CD14-positive monocyte (primary cell): ENCODE measurements around the gene SSNA1. TPM values are rescaled to one million over a fixed set of nuclear protein-coding genes. Genes with fewer than 3 reads are reported as not detected.

ENCODE experiments used
- DNase-seq, 3 donors: peaks; one replicate each; pipeline ENCODE4 v3.0.0-alpha.2; 2011 to 2022
- H2AFZ ChIP-seq: 2 replicates; pipeline ENCODE4 v1.6.0; 2012; ENCODE audit warnings: mild to moderate bottlenecking, low read depth, low read length, inconsistent platforms; ENCODE audit not compliant: insufficient read depth, poor library complexity, severe bottlenecking
- H3K27ac ChIP-seq, 2 donors: 1 replicate in 1 of 2; 2 replicates in 1 of 2; pipeline ENCODE4 v1.5.1; 2012 to 2013; ENCODE audit warnings: low read length in 2 of 2, control low read depth in 1 of 2, inconsistent platforms in 1 of 2, low read depth in 1 of 2, mild to moderate bottlenecking in 1 of 2
- H3K27me3 ChIP-seq, 2 donors: one replicate each; pipeline versions ENCODE4 v1.6.0 to v1.6.1; 2011 to 2013; ENCODE audit warnings: low read length in 2 of 2; ENCODE audit not compliant: control insufficient read depth in 2 of 2, insufficient read depth in 2 of 2
- H3K36me3 ChIP-seq, 2 donors: replicated peaks in 1 of 2; 1 replicate in 1 of 2; 2 replicates in 1 of 2; pipeline versions ENCODE4 v1.5.1 to v1.6.1; 2012 to 2013; ENCODE audit warnings: low read length in 2 of 2, control low read depth in 1 of 2, inconsistent platforms in 1 of 2, mild to moderate bottlenecking in 1 of 2; ENCODE audit not compliant: insufficient read depth in 2 of 2, control insufficient read depth in 1 of 2
- H3K4me1 ChIP-seq, 2 donors: 1 replicate in 1 of 2; 2 replicates in 1 of 2; pipeline versions ENCODE4 v1.5.1 to v1.6.1; 2012 to 2013; ENCODE audit warnings: low read length in 2 of 2, control low read depth in 1 of 2, inconsistent platforms in 1 of 2, mild to moderate bottlenecking in 1 of 2, moderate library complexity in 1 of 2; ENCODE audit not compliant: insufficient read depth in 2 of 2, control insufficient read depth in 1 of 2
- H3K4me2 ChIP-seq: replicated peaks from 2 replicates; pipeline ENCODE3; 2012; ENCODE audit warnings: low read length, moderate library complexity, mild to moderate bottlenecking; ENCODE audit not compliant: poor library complexity, severe bottlenecking; ENCODE audit errors: extremely low read depth
- H3K4me3 ChIP-seq, 3 experiments: fragments of 200-600 bp in 1 of 3; sonication (generic) in 1 of 3; replicated peaks in 1 of 3; 1 replicate in 2 of 3; 2 replicates in 1 of 3; pipeline ENCODE4 v1.5.1; 2011 to 2013; ENCODE audit warnings: low read length in 3 of 3, mild to moderate bottlenecking in 3 of 3, control low read depth in 2 of 3, low read depth in 2 of 3, inconsistent platforms in 1 of 3, moderate library complexity in 1 of 3
- H3K79me2 ChIP-seq: 2 replicates; pipeline ENCODE4 v1.6.0; 2012; ENCODE audit warnings: mild to moderate bottlenecking, control low read depth, inconsistent platforms, low read length, moderate library complexity; ENCODE audit not compliant: insufficient read depth
- H3K9ac ChIP-seq: 2 replicates; pipeline ENCODE4 v1.6.0; 2017; ENCODE audit warnings: low read length, mild to moderate bottlenecking; ENCODE audit not compliant: insufficient read depth, poor library complexity, severe bottlenecking
- H3K9me3 ChIP-seq, 2 donors: replicated peaks in 1 of 2; 1 replicate in 1 of 2; 2 replicates in 1 of 2; pipeline versions ENCODE4 v1.5.1 to v1.6.1; 2012 to 2013; ENCODE audit warnings: low read length in 2 of 2, control low read depth in 1 of 2; ENCODE audit not compliant: control insufficient read depth in 1 of 2, insufficient read depth in 1 of 2
- H4K20me1 ChIP-seq: 2 replicates; pipeline ENCODE4 v1.6.0; 2012; ENCODE audit warnings: mild to moderate bottlenecking, low read length, control low read depth, moderate library complexity; ENCODE audit not compliant: insufficient read depth
- H3K27ac Mint-ChIP-seq, 7 donors: one replicate each; pipeline ENCODE4 v1.8.0; 2020; ENCODE audit warnings: mild to moderate bottlenecking in 7 of 7, mixed read lengths in 7 of 7, moderate library complexity in 6 of 7, inconsistent platforms in 2 of 7
- H3K27me3 Mint-ChIP-seq, 3 donors: one replicate each; pipeline ENCODE4 v1.8.0; 2021 to 2022; ENCODE audit warnings: low read depth in 3 of 3, mild to moderate bottlenecking in 3 of 3, mixed read lengths in 3 of 3, moderate library complexity in 3 of 3, inconsistent platforms in 1 of 3
- H3K36me3 Mint-ChIP-seq, 2 donors: one replicate each; pipeline ENCODE4 v1.8.0; 2020; ENCODE audit warnings: mixed read lengths in 2 of 2, inconsistent platforms in 1 of 2, mild to moderate bottlenecking in 1 of 2
- H3K4me1 Mint-ChIP-seq: one replicate; pipeline ENCODE4 v1.8.0; 2020; ENCODE audit warnings: mild to moderate bottlenecking, mixed read lengths
- H3K4me3 Mint-ChIP-seq, 2 donors: one replicate each; pipeline ENCODE4 v1.8.0; 2020; ENCODE audit warnings: mild to moderate bottlenecking in 2 of 2, mixed read lengths in 2 of 2, moderate library complexity in 1 of 2
- H3K9me3 Mint-ChIP-seq, 7 donors: one replicate each; pipeline ENCODE4 v1.8.0; 2020 to 2022; ENCODE audit warnings: mixed read lengths in 7 of 7, mild to moderate bottlenecking in 6 of 7, moderate library complexity in 6 of 7, inconsistent platforms in 2 of 7
- CTCF ChIP-seq: fragments of 200-600 bp; IDR thresholded peaks from one replicate; pipeline ENCODE4 v1.8.0; 2022; ENCODE audit warnings: antibody characterized with exemption, mild to moderate bottlenecking
- WGBS: methylation state at CpG from one replicate; pipeline ENCODE4 v1.1.5; 2013; ENCODE audit warnings: missing lambda C conversion rate; ENCODE audit not compliant: insufficient coverage; 5-methylcytosine and 5-hydroxymethylcytosine counted together
- intact Hi-C, 2 donors: fragments of 100-400 bp; cut with micrococcal nuclease; formaldehyde crosslinking; loops; one replicate each; pipeline versions ENCODE4 v1.15.0 to v1.15.1; 2023
- polyA plus RNA-seq, 3 donors: library from polyadenylated mRNA; depleted of rRNA in 1 of 3; unstranded in 2 of 3; stranded (reverse) in 1 of 3; fragments of 300-500 nt in 2 of 3; fragments of >200 nt in 1 of 3; fragmentation: Illumina TruSeq in 2 of 3; gene quantifications; 1 replicate in 2 of 3; 2 replicates in 1 of 3; pipeline ENCODE4 v1.2.3, GENCODE V29; 2012 to 2021

SSNA1 gene
- polyA plus RNA-seq, 3 donors: 87.0 to 118 (median 98.3) TPM

- 94% methylated on average over 24 of the region's 24 CpGs for WGBS
- Histone ChIP-seq H3K79me2 (no peaks in the 10 kb centered on the region), H3K27me3 (peaks cover 0 to 4% of the 10 kb centered on the region in 2 donors), H3K27ac (no peak overlapping the region), H3K9me3 (no peaks in the 10 kb centered on the region), H2AFZ (no peak overlapping the region), H3K4me3 (no peak overlapping the region), H4K20me1 (no peaks in the 10 kb centered on the region), H3K36me3 (no peaks in the 10 kb centered on the region), H3K4me2 (no peak overlapping the region), H3K4me1 (peaks cover 13 to 16% of the 10 kb centered on the region in 2 donors), H3K9ac (no peak overlapping the region)
- peaks cover 0 to 4% (median 0%) of the 10 kb centered on the region in 7 donors for H3K9me3 Mint-ChIP-seq
- H3K4me1 Mint-ChIP-seq: peaks cover 10% of the 10 kb centered on the region
- no peak overlapping the region for H3K27ac Mint-ChIP-seq
- intact Hi-C loops: no loop called here
- no peaks in the 10 kb centered on the region for H3K36me3 Mint-ChIP-seq
- no peak for DNase-seq
- TF ChIP-seq CTCF: no peak
- H3K27me3 Mint-ChIP-seq: peaks cover 2 to 41% (median 9%) of the 10 kb centered on the region in 3 donors
- no peak overlapping the region for H3K4me3 Mint-ChIP-seq
Observed at GRCh38 chr9:137232510-137232909, 44.0 kb downstream of the SSNA1 start.

GRCh38 chr9:137233143-137233980, 44.9 kb downstream of the SSNA1 start:
- WGBS: 91% methylated on average over 25 of the region's 40 CpGs

More at GRCh38 chr9:137233143-137233980, 44.9 kb downstream of the SSNA1 start:
- Histone ChIP-seq H3K27ac (no peak overlapping the region), H3K4me2 (no peak overlapping the region), H3K27me3 (peaks cover 0 to under 1% of the 10 kb centered on the region in 2 donors), H3K9ac (no peak overlapping the region), H3K9me3 (no peaks in the 10 kb centered on the region), H3K36me3 (no peaks in the 10 kb centered on the region), H4K20me1 (no peaks in the 10 kb centered on the region), H3K4me1 (peaks cover 17% of the 10 kb centered on the region in 2 donors), H3K79me2 (peaks cover 4% of the 10 kb centered on the region), H3K4me3 (no peak overlapping the region), H2AFZ (no peak overlapping the region)
- no peak for TF ChIP-seq CTCF
- Mint-ChIP-seq H3K27ac (no peak overlapping the region), H3K36me3 (no peaks in the 10 kb centered on the region), H3K27me3 (peaks cover 2 to 39% (median 7%) of the 10 kb centered on the region in 3 donors), H3K4me3 (no peak overlapping the region), H3K4me1 (peaks cover 8% of the 10 kb centered on the region), H3K9me3 (peaks cover 0 to 2% (median 0%) of the 10 kb centered on the region in 7 donors)
- intact Hi-C loops: no loop called here
- no peak for DNase-seq
